LNCaP clone FGC (cell line): ENCODE results near the gene CLEC4A.

ENCODE experiments used
- DNase-seq: peaks from one replicate; pipeline ENCODE4 v3.0.0-alpha.2; 2011; ENCODE audit warnings: low read depth
- H3K4me3 ChIP-seq: 2 replicates; pipeline ENCODE4 v1.5.1; 2011; ENCODE audit warnings: mild to moderate bottlenecking, low read depth, low read length, control low read depth
- TF ChIP-seq, protein P1 (sequence below): IDR thresholded peaks from 2 replicates; pipeline ENCODE4 v1.5.1; 2012; ENCODE audit warnings: mild to moderate bottlenecking; ENCODE audit not compliant: control insufficient read depth, insufficient read depth; ENCODE audit errors: extremely low read depth

The CLEC4A gene

DNA sequence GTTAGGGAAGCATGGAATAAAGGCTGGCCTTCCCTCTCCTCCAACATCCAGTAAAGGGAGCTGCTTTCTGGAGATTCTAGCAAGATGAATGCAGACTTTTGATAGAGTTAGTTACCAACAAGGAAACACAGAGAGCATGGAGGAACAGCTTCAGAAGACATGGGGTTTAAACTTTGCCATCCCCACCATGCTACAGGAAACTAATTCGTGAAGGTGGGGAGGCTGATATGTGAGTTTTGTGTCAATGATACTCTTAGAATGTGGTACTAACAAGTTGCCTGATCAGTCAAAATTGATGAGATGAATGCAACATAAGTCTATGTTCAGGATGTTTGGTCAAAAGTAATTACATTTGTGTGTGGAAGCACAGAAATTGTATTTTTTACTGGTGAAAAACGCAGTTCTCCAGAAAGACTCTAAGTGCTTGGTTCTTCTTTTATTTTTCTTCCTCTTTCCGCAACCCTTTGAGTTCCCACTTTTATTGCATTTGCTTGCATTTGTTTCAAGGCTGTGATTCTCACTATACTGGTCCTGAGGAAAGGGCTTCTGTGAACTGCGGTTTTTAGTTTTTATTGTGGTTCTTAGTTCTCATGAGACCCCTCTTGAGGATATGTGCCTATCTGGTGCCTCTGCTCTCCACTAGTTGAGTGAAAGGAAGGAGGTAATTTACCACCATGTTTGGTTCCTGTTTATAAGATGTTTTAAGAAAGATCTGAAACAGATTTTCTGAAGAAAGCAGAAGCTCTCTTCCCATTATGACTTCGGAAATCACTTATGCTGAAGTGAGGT lies at the start of gene CLEC4A:
TSS of gene CLEC4A (plus strand) at position 494 of the 789 bp plus-strand sequence. CDS start at position 756, 262 bp downstream.
- TF ChIP-seq, protein P1, sequence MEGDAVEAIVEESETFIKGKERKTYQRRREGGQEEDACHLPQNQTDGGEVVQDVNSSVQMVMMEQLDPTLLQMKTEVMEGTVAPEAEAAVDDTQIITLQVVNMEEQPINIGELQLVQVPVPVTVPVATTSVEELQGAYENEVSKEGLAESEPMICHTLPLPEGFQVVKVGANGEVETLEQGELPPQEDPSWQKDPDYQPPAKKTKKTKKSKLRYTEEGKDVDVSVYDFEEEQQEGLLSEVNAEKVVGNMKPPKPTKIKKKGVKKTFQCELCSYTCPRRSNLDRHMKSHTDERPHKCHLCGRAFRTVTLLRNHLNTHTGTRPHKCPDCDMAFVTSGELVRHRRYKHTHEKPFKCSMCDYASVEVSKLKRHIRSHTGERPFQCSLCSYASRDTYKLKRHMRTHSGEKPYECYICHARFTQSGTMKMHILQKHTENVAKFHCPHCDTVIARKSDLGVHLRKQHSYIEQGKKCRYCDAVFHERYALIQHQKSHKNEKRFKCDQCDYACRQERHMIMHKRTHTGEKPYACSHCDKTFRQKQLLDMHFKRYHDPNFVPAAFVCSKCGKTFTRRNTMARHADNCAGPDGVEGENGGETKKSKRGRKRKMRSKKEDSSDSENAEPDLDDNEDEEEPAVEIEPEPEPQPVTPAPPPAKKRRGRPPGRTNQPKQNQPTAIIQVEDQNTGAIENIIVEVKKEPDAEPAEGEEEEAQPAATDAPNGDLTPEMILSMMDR: no peak
- no peak for DNase-seq
- H3K4me3 ChIP-seq: no peak within 1 kb of the TSS

DNA sequence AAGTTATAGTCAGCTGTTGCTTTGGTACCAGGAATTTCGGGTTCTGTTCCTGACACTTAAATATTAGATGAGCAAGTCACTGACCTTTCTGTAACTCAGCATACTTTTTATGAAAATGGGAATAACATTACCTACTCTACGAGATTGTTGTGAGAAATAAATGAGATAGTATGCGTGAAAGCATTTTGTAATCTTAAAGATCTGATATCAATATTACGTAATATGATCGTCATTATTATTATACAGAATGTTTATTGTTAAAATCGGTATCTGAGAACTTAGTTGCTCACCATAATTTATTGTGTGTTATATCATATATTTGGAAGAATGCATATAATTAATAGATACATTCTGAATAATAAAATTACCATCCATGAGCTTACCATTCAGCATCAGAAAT lies 47.5 kb upstream of the CLEC4A start:
- H3K4me3 ChIP-seq: no peak overlapping the region
- DNase-seq: no peak
- TF ChIP-seq, protein P1: no peak

DNA sequence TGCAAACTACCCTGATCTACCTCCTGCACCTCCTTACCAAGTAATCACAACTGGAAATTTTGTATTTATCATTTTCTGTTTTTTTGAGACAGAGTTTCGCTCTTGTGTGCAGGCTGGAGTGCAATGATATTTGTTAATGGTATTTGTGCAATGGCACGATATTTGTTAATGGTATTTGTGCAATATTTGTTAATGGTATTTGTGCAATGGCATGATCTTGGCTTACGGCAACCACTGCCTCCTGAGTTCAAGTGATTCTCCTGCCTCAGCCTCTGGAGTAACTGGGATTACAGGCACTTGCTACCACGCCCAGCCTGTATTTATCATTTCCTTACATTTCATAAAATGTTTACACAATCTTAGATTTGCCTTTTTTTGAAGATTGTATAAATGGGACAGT lies 47.1 kb upstream of the CLEC4A start:
- no peak overlapping the region for H3K4me3 ChIP-seq
- DNase-seq: no peak
- TF ChIP-seq, protein P1: no peak

DNA sequence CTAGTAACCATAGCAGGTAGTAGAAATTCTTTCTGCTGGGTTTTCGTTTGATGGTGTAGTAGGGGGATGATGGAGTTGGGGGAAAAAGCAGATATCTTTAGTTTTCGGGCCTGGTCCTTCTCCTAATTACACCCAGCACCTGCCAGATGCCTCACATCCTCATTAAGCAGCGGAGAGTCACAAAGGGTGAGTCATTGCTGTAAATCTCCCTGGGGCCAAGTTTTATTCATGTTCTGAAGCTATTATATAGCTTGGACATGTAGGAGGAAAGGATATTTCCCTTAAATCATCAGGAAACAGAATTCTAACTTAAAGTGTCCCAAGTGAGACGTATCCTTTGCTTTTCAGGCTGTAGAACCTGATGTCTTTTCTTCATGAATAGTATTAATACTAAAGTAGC lies 46.2 kb upstream of the CLEC4A start:
- H3K4me3 ChIP-seq: no peak overlapping the region
- TF ChIP-seq, protein P1: no peak
- DNase-seq: no peak

DNA sequence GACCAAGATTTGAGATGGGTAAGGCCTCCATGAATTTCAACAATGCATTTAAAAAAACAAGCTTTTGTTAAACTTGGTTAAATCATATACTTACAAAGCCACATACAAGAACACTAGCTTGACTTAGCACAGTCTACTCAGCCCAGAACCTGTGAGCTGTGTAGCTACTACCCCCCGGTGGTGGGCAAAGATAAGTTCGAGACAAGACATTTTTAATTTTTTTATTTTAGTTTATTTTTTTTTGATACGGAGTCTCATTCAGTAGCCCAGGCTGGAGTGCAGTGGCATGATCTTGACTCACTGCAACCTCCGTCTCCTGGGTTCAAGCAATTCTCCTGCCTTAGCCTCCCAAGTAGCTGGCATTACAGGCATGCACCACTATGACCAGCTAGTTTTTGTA lies 45.0 kb upstream of the CLEC4A start:
- TF ChIP-seq, protein P1: peak; percentile 58
- no peak overlapping the region for H3K4me3 ChIP-seq
- peak; percentile 10 for DNase-seq

DNA sequence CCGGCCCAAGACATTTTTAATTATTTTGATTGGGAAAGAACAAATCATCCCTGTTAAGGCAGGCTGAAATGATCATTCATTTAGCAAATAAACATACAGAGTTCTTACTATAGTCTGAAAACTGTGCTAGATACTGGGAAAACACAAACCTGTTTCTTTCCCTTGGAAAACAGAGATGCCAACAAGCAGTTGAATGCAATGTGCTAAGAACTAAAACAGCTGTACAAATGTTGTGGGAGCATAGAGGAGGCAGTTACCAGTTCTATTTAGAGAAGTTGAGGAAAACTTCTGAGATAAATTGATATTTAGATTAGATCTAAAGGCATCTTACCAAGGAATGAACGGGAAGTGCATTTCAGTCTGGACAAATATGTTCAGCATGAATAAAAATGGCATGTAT lies 44.5 kb upstream of the CLEC4A start:
- no peak for DNase-seq
- no peak overlapping the region for H3K4me3 ChIP-seq
- TF ChIP-seq, protein P1: no peak

DNA sequence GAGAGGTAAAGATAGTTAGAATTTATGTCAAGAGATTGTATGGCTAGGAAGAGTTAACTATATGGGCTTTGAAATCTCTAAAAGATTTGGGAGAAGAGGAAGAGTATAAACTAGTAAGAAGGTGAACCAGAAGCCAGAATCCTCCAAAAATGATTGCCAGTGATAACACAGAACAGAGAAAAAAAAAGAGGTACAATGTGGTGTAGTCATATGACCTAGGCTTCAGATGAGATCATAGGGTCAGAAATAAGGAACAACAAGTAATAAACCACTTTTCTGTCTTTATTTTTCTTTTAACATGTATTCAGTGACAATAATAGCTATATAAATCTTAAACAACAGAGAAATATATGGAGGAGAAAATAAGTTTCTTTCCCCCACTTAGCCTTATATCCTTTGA lies 43.3 kb upstream of the CLEC4A start:
- TF ChIP-seq, protein P1: no peak
- no peak overlapping the region for H3K4me3 ChIP-seq
- DNase-seq: no peak
